ENCODE measurements around the gene ABCB9.
"Not testable (repeated sequence)": the region's sequence is repeated elsewhere in the genome, so short reads cannot be mapped to it uniquely, and the experiment has no call there.

Gene ABCB9

GRCh38 chr12:122965851-122966742 lies at the start of gene ABCB9:
TSS of gene ABCB9 (minus strand) at chr12:122966463. CDS start at chr12:122960235, 6,228 bp downstream.
- peak in 56 of 58 donors; percentile 35 to 96 (median 87) for DNase-seq

GRCh38 chr12:123014473-123014872 lies 48.2 kb upstream of the ABCB9 start:
- not testable (repeated sequence) for DNase-seq

GRCh38 chr12:123013185-123014095 lies 47.2 kb upstream of the ABCB9 start:
- DNase-seq, result no peak

GRCh38 chr12:123011701-123012100 lies 45.4 kb upstream of the ABCB9 start:
- DNase-seq, result no peak

- DNase-seq, result no peak
Measured at GRCh38 chr12:123010681-123011080, 44.4 kb upstream of the ABCB9 start.

GRCh38 chr12:123010110-123010509 lies 43.8 kb upstream of the ABCB9 start:
- DNase-seq, result no peak

- peak in 1 of 58 donors; percentile 10 for DNase-seq
Measured at GRCh38 chr12:123006977-123007376, 40.7 kb upstream of the ABCB9 start.

GRCh38 chr12:123005081-123005626 lies 38.9 kb upstream of the ABCB9 start:
- DNase-seq, result no peak

GRCh38 chr12:123004287-123004686 lies 38.0 kb upstream of the ABCB9 start:
- DNase-seq, result no peak

GRCh38 chr12:123003257-123003656 lies 37.0 kb upstream of the ABCB9 start:
- no peak for DNase-seq

GRCh38 chr12:123001464-123001863 lies 35.2 kb upstream of the ABCB9 start:
- DNase-seq, result no peak

GRCh38 chr12:123000578-123000977 lies 34.3 kb upstream of the ABCB9 start:
- no peak for DNase-seq

GRCh38 chr12:122999986-123000420 lies 33.7 kb upstream of the ABCB9 start:
- no peak for DNase-seq

GRCh38 chr12:122999196-122999946 lies 33.1 kb upstream of the ABCB9 start:
- peak in 21 of 58 donors; percentile 4 to 55 (median 24) for DNase-seq

- DNase-seq, result no peak
Measured at GRCh38 chr12:122998316-122998715, 32.1 kb upstream of the ABCB9 start.

- DNase-seq, result no peak
Measured at GRCh38 chr12:122997343-122998250, 31.3 kb upstream of the ABCB9 start.

GRCh38 chr12:122996621-122997342 lies 30.5 kb upstream of the ABCB9 start:
- no peak for DNase-seq

GRCh38 chr12:122996188-122996601 lies 29.9 kb upstream of the ABCB9 start:
- DNase-seq, result no peak
